C1 segment of cervical spinal cord (tissue), 14 donors: ENCODE results near the gene GTF2A1L.
"Not testable (repeated sequence)": the region's sequence is repeated elsewhere in the genome, so short reads cannot be mapped to it uniquely, and the experiment has no call there.

Experiments
- DNase-seq, 14 donors: peaks; one replicate each; lab custom pipeline; 2025; lab: John Stamatoyannopoulos, UW

The GTF2A1L gene

DNA sequence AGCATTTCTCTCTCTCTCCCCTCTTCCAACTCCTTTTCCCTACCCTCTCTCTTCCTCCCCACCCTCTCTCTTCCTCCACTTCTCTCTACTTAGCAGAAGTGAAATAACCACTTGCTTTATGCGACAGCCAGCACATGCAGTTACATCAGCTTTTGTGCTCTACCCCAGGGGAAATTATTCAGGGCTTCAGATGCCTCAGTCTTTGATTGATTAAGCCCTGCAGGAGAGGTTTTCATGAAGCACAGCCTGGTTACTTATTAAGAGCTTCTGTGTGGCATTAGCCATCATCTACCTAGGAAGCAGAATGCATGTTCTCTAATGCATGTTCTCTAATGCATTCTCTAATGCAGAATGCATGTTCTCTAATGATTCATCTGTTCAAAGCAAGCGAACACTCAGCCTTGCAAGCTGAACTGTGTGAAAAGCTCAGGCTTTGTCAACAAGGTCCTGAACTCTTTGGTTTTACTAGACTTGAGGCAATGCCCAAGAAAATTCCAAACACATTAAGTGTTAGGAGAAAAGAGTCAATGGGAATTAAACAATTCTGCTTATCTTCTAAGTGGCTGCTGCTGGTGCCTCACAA is 81.8 kb downstream of the GTF2A1L start:
- DNase-seq = no peak

DNA sequence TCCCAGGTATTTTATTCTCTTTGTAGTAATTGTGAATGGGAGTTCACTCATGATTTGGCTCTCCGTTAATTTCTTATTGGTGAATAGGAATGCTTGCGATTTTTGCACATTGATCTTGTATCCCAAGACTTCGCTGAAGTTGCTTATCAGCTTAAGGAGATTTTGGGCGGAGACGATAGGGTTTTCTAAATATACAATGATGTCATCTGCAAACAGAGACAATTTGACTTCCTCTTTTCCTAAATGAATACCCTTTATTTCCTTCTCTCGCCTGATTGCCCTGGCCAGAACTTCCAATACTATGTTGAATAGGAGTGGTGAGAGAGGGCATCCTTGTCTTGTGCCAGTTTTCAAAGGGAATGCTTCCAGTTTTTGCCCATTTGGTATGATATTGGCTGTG is 86.0 kb downstream of the GTF2A1L start:
- not testable (repeated sequence) for DNase-seq

DNA sequence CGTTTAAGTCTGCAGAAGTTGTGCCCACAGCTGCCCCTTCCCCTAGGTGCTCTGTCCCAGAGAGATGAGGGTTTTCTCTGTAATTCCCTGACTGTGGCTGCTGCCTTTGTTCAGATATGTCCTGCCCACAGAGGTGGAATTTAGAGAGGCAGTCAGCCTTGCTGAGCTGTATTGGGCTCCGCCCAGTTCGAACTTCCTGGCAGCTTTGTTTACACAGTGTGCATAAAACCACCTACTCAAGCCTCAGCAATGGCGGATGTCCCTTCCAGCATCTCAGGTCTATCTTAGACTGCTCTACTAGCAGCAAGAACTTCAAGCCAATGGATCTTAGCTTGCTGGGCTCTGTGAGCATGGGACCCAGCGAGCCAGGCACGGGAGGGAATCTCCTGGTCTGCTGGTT is 89.8 kb downstream of the GTF2A1L start:
- DNase-seq = no peak

DNA sequence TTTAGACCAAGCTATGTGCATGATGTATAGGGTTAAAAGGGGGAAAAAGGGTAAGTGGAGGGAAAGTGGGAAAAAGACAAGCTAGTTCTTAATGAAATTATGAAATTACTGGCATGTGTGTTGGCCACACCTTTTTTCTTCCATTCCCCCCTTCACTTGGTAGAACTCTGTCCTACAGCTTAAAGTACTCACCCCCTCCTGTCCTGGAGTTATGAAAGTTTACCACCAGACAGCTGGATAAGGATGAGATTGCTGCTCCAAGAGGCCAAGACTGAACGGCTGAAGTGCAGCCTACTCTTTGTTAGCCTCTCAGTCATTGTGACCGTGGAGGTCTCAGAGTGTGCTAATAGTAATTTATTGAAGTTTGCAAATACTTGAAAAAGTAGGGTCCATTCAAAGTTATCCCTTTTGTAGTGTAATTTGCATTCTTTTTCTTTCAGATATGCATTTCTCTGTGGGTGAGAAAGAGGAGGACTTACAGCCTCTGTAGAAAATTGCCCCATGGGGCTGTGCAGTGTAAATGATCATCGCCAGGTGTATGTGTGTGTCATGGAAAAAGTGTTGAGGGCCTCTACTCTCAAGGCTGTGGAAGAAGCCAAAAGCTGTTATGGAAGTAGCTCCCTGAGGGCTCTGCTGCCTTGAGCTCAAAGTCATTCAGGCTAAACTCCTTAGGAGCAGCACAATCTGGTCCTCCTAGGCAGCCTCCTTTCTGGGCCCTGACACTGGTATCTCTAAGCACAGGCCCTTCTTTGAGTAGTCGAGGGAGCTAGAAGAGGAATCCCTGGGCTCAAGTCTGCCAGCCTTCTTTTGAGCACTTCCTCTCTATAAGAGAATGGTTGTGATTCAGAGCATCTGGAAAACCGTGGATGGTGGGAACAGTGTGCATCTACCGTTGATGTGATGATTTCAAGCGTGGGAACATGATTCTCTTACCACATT is 91.7 kb downstream of the GTF2A1L start:
- DNase-seq = no peak

DNA sequence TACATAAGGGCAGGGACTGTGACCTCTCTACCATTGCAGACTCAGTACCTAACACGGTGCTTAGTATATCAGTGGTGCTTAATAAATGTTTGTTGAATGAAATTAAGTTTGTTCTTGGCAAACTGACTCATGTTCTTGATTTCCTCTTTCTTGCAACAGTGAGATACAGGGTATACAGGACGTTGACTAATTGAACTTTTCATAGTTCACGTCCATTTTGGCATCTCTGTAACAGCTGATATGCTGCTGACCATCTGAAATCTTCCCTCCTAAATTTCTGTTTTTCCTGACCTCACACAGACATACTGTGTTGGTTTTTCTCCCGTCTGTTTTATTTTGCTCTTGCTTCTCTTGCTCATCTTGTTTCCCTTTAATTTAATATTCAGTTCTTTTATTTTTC is 93.7 kb downstream of the GTF2A1L start:
- no peak for DNase-seq

DNA sequence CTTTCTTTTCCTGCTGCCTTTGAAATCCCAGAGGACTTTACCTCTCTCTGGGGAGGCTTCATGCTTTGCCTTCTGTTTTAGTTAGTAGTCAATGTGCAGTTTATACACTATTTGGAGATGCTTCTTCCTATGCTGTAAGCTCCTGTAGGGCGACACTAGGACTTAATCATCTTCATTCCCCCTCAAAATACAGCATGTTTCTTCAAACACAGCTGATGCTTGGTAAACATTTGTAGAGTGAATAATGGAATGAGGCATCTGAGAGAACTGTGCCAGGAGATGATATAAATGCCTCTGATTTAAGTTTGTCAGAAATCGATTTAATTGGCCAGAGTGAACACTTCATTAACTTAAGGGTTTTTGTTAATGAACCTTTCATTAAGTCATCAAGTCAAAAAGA is 94.5 kb downstream of the GTF2A1L start:
- DNase-seq = no peak

DNA sequence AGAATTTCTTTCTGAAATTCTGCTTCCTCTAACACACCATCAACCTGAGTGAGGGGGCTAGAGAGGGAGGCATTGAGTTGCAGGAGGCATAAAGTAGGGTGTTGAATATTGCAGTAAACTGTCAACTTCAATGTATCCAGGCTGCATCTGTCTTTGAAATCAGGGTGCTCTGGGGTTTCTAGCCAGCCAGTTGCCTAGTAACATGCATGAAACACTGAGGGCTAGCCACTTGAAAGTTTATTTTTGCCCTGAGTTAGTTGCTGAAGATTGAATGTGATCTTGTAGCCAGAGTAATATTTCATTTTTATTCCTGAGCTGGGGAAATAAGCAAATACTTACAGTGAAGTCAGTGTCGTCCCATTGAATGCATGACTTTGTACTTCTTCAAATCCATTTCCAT is 96.0 kb downstream of the GTF2A1L start:
- no peak for DNase-seq

DNA sequence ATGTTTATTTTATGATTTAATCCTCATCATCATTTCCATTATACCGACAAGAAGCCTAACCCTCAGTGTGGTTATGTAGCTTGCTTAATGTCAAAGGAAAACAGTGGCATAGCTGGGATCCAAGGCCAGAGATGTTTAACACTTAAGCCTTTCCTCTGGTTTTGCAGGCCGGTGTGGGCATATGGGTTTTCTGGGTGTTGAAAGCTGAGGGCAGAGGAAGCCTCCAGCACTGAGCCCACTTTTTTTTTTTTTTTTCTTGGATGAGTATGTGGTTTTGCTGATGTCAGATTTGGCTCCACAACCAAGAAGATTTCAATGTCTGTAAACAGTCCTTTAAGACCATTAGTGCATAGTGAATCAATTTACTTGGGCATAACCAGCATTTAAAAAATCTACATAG is 96.6 kb downstream of the GTF2A1L start:
- DNase-seq = no peak

DNA sequence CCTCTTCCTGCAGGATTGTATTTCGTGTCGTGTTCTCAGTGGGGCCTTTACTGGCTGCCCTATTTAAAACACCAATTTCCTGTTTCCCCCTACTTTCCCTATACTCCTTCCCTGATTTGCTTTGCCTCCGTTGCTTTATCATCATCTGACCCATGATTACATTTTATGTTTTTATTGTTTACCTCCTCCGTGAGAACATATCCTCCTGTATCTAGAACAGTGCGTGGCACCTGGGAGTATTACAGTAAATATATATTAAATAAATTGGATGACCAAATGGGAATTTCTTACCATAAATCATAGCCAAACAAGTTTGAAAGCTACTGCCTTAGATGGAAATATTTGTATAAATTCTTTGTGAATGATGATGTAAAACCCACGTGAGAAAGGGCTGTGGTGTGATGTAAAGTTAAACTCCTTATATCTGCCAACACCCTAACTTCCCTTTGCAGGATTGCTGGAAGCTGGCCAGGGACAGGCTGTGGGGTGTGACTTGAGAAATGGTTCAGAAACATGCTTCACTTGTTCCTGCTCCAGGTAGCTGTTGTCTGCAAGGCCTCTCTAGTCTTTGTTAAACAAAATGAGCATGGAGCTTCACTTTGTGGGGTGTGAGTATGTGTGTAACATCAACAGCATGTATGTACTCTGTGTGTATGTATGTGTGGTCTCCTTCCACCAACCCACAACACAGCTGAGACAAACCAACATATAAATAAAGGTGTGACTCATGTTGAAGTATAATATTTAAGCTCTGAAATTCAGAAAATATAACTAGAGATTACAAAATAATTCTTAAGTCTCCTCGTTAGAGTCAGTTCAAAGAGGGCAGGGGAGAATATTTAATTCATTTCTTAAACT is 97.6 kb downstream of the GTF2A1L start:
- no peak for DNase-seq

DNA sequence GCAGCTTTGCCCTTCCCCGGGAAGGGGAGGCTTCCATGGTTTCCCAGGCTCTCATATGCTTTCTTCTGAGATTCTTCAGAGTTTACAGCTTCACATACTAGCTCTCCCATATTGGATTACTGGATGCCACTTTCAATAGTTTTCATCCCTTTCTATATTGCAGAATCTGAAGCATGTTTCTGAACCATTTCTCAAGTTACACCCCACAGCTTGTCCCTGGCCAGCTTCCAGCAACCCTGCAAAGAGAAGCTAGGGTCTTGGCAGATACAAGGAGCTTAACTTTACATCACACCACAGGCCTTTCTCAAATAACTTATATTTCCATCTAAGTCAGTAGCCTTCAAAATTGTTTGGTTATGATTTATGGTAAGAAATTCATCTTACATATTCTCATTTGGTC is 98.3 kb downstream of the GTF2A1L start:
- no peak for DNase-seq

DNA sequence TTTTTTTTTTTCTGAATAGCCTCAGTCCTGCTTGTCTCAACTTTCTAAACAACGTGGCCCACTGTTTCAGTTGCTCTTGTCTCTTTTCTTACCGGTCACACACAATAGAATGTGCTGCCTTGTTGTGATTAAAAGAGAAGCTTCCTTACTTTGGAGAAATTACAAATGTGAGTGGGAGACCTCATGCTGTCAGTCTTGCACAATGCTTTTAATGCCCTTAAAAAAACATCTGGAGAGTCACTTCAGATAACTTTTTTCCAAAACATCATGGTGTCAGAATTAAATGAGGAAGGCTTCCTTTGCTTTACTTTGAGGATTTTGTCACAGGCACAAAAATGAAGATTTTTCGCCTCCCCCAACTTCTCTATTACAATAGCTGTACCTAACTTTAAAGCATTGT is 100.2 kb downstream of the GTF2A1L start:
- no peak for DNase-seq

DNA sequence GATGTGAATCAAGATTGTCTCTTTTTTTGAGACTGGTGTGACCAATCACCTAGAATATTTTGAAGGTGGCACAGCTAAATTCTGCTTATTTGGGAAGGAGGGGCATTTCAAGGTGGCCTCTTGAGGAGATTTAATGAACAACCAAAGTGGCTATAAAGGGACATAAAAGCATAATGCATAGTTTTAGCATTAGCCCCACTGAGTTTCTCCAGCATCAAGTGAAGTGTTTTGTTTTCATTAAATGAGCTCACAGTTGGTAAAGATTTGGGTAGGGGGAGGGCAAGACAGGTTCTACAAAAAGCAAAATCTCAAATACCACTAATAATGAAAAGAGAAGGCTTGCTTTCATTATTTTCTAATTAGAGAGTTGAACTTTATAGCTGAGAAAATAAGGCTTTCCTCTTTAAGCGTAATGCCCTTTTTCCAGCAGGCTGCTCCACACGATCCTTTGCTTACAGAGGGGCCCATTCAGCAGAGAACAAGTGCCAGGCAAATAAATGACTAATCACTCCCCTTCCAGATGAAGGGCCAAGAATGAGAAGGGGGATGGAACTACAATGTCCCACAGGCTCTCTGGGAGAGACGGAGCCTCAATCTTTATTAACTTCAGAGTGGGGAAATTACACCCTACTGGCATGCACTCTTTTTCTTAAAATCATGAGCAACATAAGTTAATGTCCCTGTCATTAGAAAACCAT is 102.0 kb downstream of the GTF2A1L start:
- DNase-seq = peak in 4 of 14 donors; percentile 3 to 28 (median 6)

DNA sequence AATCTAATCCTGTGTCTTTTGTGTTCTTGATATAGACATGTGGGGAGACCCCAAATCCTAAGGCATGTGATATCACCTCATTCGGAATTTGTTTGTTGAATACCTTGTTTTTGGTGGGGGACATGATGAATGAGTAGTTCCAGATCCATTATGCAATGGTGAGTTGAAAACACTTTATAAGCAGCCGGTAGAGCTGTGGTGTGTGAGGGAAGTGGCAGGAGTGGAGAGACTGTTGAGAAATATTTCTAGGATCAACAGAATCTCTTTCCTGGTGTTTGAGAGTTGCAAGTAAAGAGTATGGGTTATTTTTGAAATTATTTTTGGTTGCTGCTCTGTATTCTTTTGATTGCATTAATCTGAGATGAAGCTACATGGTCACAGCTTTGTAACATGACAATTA is 103.5 kb downstream of the GTF2A1L start:
- no peak for DNase-seq

DNA sequence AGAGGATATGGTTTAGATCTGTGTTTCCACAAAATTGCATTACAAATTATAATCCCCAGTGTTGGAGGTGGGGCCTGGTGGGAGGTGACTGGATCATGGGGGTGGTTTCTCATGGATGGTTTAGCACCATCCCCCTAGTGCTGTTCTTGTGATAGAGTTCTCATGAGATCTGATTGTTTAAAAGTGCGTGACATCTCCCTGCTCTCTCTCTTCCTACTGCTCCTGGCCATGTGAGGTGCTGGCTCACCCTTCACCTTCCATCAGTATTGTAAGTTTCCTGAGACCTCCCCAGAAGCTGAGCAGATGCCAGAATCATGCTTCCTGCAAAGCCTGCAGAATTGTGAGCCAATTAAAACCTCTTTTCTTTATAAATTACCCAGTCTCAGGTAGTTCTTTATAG is 104.7 kb downstream of the GTF2A1L start:
- no peak for DNase-seq

DNA sequence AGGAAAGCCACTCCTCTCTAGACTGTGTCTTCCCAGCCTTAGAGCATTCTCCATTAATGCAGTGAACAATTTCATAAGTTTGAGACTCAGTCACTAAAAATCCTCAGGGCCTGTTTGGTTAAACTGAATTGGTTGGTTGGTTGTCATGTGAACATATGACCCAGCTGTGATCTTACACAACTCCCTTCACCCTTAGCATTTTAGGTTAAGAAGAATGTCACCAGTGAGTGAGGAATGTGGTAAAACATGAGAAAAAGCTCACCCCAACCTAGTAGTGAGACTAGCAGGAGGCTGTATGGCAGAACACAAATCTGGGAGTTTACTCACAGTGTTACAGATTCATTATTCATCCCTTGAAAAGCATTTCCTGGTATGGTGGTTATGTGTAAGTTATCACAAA is 105.5 kb downstream of the GTF2A1L start:
- DNase-seq = no peak

DNA sequence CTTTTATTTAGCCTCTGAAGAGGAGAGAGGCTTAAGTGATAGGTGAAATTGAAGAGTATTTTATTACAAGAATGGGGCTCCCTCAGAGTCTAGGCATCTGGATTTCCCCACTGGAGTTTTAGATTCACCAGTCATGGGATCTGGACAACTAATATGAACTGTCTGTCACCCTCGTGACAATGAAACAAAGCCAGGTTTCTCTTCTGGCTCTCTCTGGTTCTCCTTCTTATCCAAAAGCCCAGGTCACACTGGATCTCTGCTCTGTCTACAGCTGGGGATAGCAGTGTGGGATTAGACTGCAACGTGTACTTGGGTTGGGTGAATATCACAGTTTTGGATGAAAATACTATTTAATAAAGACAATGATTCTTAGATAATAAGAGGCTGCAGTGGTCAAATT is 106.6 kb downstream of the GTF2A1L start:
- DNase-seq = no peak

DNA sequence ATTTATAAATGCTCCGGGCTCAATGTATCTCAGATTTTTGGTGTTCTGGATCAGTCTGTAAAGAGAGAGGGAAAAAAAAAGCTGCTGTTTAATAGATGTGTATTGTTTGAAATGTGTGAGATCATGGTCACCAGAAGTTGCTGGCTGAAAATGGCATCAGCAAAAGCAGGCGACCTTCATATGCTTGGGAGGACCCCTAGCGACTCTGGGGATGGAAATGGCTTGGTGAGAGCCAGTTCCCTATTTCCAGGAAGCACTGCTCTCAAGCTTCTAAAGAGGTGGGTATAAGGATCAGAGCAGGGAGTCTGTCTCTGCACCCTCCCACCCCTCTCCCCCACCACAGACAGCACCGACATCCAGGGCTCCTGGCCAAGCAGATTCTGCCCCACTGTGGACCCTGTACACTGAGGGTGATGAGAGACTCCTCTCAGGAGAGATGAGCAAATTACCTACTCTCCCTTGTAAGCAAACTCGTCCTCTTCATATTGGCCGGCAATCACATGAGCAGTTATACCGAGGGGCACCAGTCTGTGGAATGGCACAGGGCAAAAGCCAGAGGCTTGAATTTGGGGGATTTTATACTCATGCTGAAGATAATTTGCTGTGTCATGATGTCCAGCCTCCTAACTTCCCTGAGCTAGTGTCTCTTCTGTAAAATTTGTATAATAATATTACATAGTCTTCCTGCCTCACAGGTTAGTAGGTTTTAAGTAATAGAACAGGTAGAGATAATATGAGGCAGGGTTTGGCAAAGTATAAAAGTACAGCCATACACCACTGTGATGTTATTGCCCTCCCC is 108.2 kb downstream of the GTF2A1L start:
- peak in 7 of 14 donors; percentile 1 to 46 (median 25) for DNase-seq

DNA sequence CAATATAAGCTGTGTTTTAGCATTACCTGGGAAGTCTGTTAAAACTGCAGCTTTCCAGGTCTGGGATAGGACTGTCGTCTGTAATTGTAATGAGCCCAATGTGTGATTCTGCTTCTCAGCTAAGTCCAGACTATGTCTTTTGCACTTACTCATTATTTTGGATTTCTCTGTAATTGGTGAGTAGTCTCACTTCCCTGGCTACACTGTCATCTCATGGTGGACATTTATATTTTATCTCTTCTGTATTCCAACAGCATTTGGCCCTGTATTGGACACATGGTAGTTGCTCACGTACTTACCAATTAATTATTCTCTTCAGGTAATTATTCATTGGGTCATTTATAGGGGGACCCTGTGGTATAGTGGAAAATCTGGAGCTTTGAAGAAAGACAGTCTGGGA is 109.9 kb downstream of the GTF2A1L start:
- DNase-seq = no peak

DNA sequence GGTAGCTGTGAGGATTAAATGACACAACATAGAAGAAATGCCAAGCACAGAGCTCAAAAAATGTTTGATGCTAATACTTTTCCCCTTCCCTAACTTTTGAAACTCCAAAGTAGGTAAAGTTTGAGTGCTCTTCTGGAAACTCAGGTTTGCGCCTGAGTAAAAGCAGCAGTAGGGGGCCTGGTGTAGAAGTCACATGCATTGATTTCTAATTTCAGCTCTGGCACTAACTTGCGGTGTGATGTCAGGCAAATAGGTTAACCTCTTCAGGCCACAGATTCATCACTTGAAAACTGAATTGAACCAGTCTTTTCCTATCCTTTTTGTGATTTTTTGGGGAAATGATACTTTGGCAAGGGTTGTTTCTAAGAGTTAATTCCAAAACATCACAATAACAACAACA is 110.6 kb downstream of the GTF2A1L start:
- DNase-seq = no peak

DNA sequence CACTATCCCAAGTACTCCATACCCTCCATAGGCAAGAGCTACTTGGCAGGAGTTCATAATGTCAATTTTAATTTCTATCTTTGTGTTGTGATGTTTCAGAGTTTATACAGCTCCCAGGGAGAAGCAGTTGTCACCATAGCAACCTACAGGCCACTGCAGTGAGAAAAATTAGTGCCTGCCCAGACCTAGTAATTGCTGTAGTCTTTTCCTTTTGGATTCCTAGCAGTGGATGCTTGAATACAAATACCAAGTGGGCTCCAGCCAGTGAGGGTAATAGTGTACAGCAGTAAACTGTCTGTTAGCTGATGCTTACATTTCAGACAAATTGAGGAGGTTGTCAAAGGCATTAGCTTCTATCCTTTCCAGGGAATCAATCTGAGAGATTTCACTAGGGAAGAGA is 111.2 kb downstream of the GTF2A1L start:
- DNase-seq = no peak
